Activated CD8-positive, alpha-beta memory T cell treated with anti-CD3 and anti-CD28 coated beads for 1 hour (primary cell): ENCODE data around the gene CAMK2B.

ENCODE experiments used
- DNase-seq, 2 donors: peaks; one replicate each; pipeline ENCODE4 v3.0.0-alpha.2; 2020; ENCODE audit warnings: low read depth in 1 of 2; ENCODE audit errors: extremely low read depth in 1 of 2

The CAMK2B gene

GRCh38 chr7:44232901-44233715, 92.3 kb downstream of the CAMK2B start:
- DNase-seq = no peak

GRCh38 chr7:44232396-44232795, 93.0 kb downstream of the CAMK2B start:
- no peak for DNase-seq

GRCh38 chr7:44231088-44231487, 94.3 kb downstream of the CAMK2B start:
- DNase-seq = no peak

GRCh38 chr7:44230286-44230685, 95.1 kb downstream of the CAMK2B start:
- DNase-seq = no peak

GRCh38 chr7:44229546-44230105, 95.8 kb downstream of the CAMK2B start:
- DNase-seq = no peak

GRCh38 chr7:44228571-44229350, 96.6 kb downstream of the CAMK2B start:
- DNase-seq = no peak

GRCh38 chr7:44227911-44228310, 97.5 kb downstream of the CAMK2B start:
- DNase-seq = no peak

- no peak for DNase-seq
Observed at GRCh38 chr7:44226396-44226753, 99.0 kb downstream of the CAMK2B start.

- no peak for DNase-seq
Observed at GRCh38 chr7:44225566-44226395, 99.6 kb downstream of the CAMK2B start.

- DNase-seq = no peak
Observed at GRCh38 chr7:44224974-44225565, 100.3 kb downstream of the CAMK2B start.

GRCh38 chr7:44224080-44224973, 101.1 kb downstream of the CAMK2B start:
- no peak for DNase-seq

GRCh38 chr7:44223362-44224079, 101.9 kb downstream of the CAMK2B start:
- DNase-seq = no peak

GRCh38 chr7:44222776-44223261, 102.6 kb downstream of the CAMK2B start:
- no peak for DNase-seq

- no peak for DNase-seq
Observed at GRCh38 chr7:44222074-44222473, 103.3 kb downstream of the CAMK2B start.

- no peak for DNase-seq
Observed at GRCh38 chr7:44221231-44221791, 104.1 kb downstream of the CAMK2B start.

GRCh38 chr7:44220358-44221112, 104.9 kb downstream of the CAMK2B start:
- no peak for DNase-seq

GRCh38 chr7:44220046-44220357, 105.4 kb downstream of the CAMK2B start:
- DNase-seq = no peak
